Measurements from ENCODE around the gene KNL1. TPM values are rescaled to one million over a fixed set of nuclear protein-coding genes. Genes with fewer than 3 reads are reported as not detected.

The KNL1 gene
- total and polyA plus RNA-seq, 4 donors = 1.5 to 38.5 (median 2.9) TPM

GRCh38 chr15:40590667-40591050 lies 3.4 kb upstream of the KNL1 start:
- H3K9me3 ChIP-seq (ENCODE audit: control insufficient read depth in 4 of 4, low read length in 3 of 4) = no peaks in the 10 kb centered on the region
- DNase-seq (ENCODE audit: low spot score) = no peak
- WGBS = 66% methylated on average over 12 of the region's 12 CpGs
- H3K27ac ChIP-seq (ENCODE audit: low read depth in 1 of 2, low read length in 2 of 2) = no peak overlapping the region
- no peaks in the 10 kb centered on the region for H3K36me3 ChIP-seq (ENCODE audit: control insufficient read depth in 4 of 4, insufficient read depth in 3 of 4, low read depth in 1 of 4, low read length in 3 of 4)
- no peaks in the 10 kb centered on the region for H3K27me3 ChIP-seq (ENCODE audit: control insufficient read depth in 4 of 4, insufficient read depth in 4 of 4, low read length in 3 of 4)
- no peak for TF ChIP-seq JUND (IDR thresholded peaks at IDR 0.05)
- no peak for TF ChIP-seq CTCF (IDR thresholded peaks at IDR 0.05; ENCODE audit: low read depth, low read length, missing input control)
- no peak for TF ChIP-seq RXRA (IDR thresholded peaks at IDR 0.05)
- no peak for TF ChIP-seq MAX (IDR thresholded peaks at IDR 0.05)
- TF ChIP-seq NR2F2 (IDR thresholded peaks at IDR 0.05) = no peak
- TF ChIP-seq ZBTB33 (IDR thresholded peaks at IDR 0.05) = no peak
- TF ChIP-seq SP1 (IDR thresholded peaks at IDR 0.05) = no peak
- TF ChIP-seq EGR1 (IDR thresholded peaks at IDR 0.05; ENCODE audit: low read depth in 2 of 2) = no peak
- no peak for TF ChIP-seq FOXA1 (IDR thresholded peaks at IDR 0.05)
- TF ChIP-seq HNF4A (conservative IDR thresholded peaks at IDR 0.05) = no peak
- TF ChIP-seq REST (IDR thresholded peaks at IDR 0.05) = no peak
- TF ChIP-seq YY1 (IDR thresholded peaks at IDR 0.05) = no peak
- no peak for TF ChIP-seq RAD21 (IDR thresholded peaks at IDR 0.05)
- no peak for TF ChIP-seq FOXA2 (IDR thresholded peaks at IDR 0.05)
- TF ChIP-seq GABPA (IDR thresholded peaks at IDR 0.05 in 1 of 2, conservative IDR thresholded peaks at IDR 0.05 in 1 of 2) = no peak
- TF ChIP-seq HNF4G (IDR thresholded peaks at IDR 0.05) = no peak
- TF ChIP-seq TAF1 (conservative IDR thresholded peaks at IDR 0.05) = no peak
- no peak overlapping the region for H3K9ac ChIP-seq (ENCODE audit: low read depth in 1 of 2, low read length in 2 of 2)
- peaks cover 0 to 13% (median 9%) of the 10 kb centered on the region in 4 donors for H3K4me1 ChIP-seq (ENCODE audit: control insufficient read depth in 4 of 4, insufficient read depth in 4 of 4, low read length in 3 of 4)
- H3K4me3 ChIP-seq (ENCODE audit: low read depth in 1 of 3, low read length in 3 of 3) = no peak overlapping the region

- Histone ChIP-seq H3K4me3 (ENCODE audit: low read depth in 1 of 3, low read length in 3 of 3) (no peak overlapping the region), H3K9ac (ENCODE audit: low read depth in 1 of 2, low read length in 2 of 2) (no peak overlapping the region), H3K27me3 (ENCODE audit: control insufficient read depth in 4 of 4, insufficient read depth in 4 of 4, low read length in 3 of 4) (no peaks in the 10 kb centered on the region), H3K27ac (ENCODE audit: low read depth in 1 of 2, low read length in 2 of 2) (no peak overlapping the region), H3K4me1 (ENCODE audit: control insufficient read depth in 4 of 4, insufficient read depth in 4 of 4, low read length in 3 of 4) (peaks cover 0 to 13% (median 9%) of the 10 kb centered on the region in 4 donors), H3K9me3 (ENCODE audit: control insufficient read depth in 4 of 4, low read length in 3 of 4) (no peaks in the 10 kb centered on the region), H3K36me3 (ENCODE audit: control insufficient read depth in 4 of 4, insufficient read depth in 3 of 4, low read depth in 1 of 4, low read length in 3 of 4) (no peaks in the 10 kb centered on the region)
- 72% methylated on average over 8 of the region's 8 CpGs for WGBS
- no peak for DNase-seq (ENCODE audit: low spot score)
- no peak for TF ChIP-seq FOXA1 (IDR thresholded peaks at IDR 0.05)
- no peak for TF ChIP-seq REST (IDR thresholded peaks at IDR 0.05)
- TF ChIP-seq HNF4G (IDR thresholded peaks at IDR 0.05) = no peak
- TF ChIP-seq ZBTB33 (IDR thresholded peaks at IDR 0.05) = no peak
- TF ChIP-seq HNF4A (conservative IDR thresholded peaks at IDR 0.05) = no peak
- TF ChIP-seq RXRA (IDR thresholded peaks at IDR 0.05) = no peak
Measured at GRCh38 chr15:40591389-40591788, 2.7 kb upstream of the KNL1 start.
